IMR-90 (cell line): ENCODE data around the gene TAPT1. TPM values are rescaled to one million over a fixed set of nuclear protein-coding genes. Genes with fewer than 3 reads are reported as not detected.

Experiments
- ATAC-seq: fragments of 200-7000 bp; cut with Tn5 transposase; 2 replicates; pipeline ENCODE4 v1.9.1; 2020; ENCODE audit warnings: low read depth, mild to moderate bottlenecking, moderate library complexity
- BruUV-seq: library from RNA; stranded (reverse); fragments of 400-500 nt; replicated peaks from 2 replicates; lab custom pipeline; 2021; lab: Mats Ljungman, UMichigan
- CTCF ChIA-PET: fragments of 300-600 bp; formaldehyde crosslinking; extraction: SDS; loops from one replicate; lab custom pipeline; 2021; ENCODE audit warnings: antibody characterized with exemption; lab: Yijun Ruan, JAX
- POLR2A ChIA-PET: fragments of 300-600 bp; sonication (Branson Sonifier 250); formaldehyde crosslinking; loops from one replicate; lab custom pipeline; 2022; ENCODE audit warnings: antibody characterized with exemption; ENCODE audit not compliant: unreplicated experiment; lab: Charles Lee
- DNase-seq: peaks from one replicate; pipeline ENCODE4 v3.0.0; 2013
- H2AFZ ChIP-seq: replicated peaks from 2 replicates; pipeline ENCODE3; 2013; ENCODE audit warnings: low read length, mild to moderate bottlenecking; ENCODE audit not compliant: poor library complexity
- H2AK5ac ChIP-seq: 2 replicates; pipeline ENCODE4 v1.6.1; 2013; ENCODE audit warnings: low read depth, low read length, inconsistent platforms
- H2AK9ac ChIP-seq: replicated peaks from 2 replicates; pipeline ENCODE3; 2013; ENCODE audit warnings: mild to moderate bottlenecking, low read depth, low read length, moderate library complexity; ENCODE audit not compliant: poor library complexity
- H2BK120ac ChIP-seq: 2 replicates; pipeline ENCODE4 v1.6.1; 2013; ENCODE audit warnings: low read depth, low read length, inconsistent platforms
- H2BK15ac ChIP-seq: 3 replicates; pipeline ENCODE4 v1.6.1; 2013; ENCODE audit warnings: low read depth, low read length, inconsistent platforms
- H2BK20ac ChIP-seq: 2 replicates; pipeline ENCODE4 v1.6.1; 2013; ENCODE audit warnings: low read depth, mild to moderate bottlenecking, inconsistent platforms, low read length, moderate library complexity
- H2BK5ac ChIP-seq: 2 replicates; pipeline ENCODE4 v1.6.1; 2013; ENCODE audit warnings: mild to moderate bottlenecking, low read depth, low read length, inconsistent platforms; ENCODE audit not compliant: poor library complexity, severe bottlenecking
- H3K14ac ChIP-seq: replicated peaks from 2 replicates; pipeline ENCODE4 v1.6.1; 2013; ENCODE audit warnings: low read depth, low read length, inconsistent platforms
- H3K18ac ChIP-seq: 2 replicates; pipeline ENCODE4 v1.6.1; 2013; ENCODE audit warnings: low read depth, low read length, control low read depth
- H3K23ac ChIP-seq: 2 replicates; pipeline ENCODE4 v1.6.1; 2013; ENCODE audit warnings: low read depth, low read length, inconsistent platforms
- H3K27ac ChIP-seq: 2 replicates; pipeline ENCODE4 v1.5.1; 2013; ENCODE audit warnings: mild to moderate bottlenecking, control low read depth, low read length; ENCODE audit not compliant: insufficient read depth
- H3K27me3 ChIP-seq: 2 replicates; pipeline ENCODE4 v1.6.1; 2013; ENCODE audit warnings: low read length; ENCODE audit not compliant: control insufficient read depth, insufficient read depth
- H3K36me3 ChIP-seq: 2 replicates; pipeline ENCODE4 v1.6.1; 2013; ENCODE audit warnings: low read length, mixed read lengths; ENCODE audit not compliant: control insufficient read depth, insufficient read depth
- H3K4ac ChIP-seq: 2 replicates; pipeline ENCODE4 v1.6.1; 2013; ENCODE audit warnings: low read depth, low read length, inconsistent platforms
- H3K4me1 ChIP-seq: 2 replicates; pipeline ENCODE4 v1.6.1; 2013; ENCODE audit warnings: low read length, mixed read lengths; ENCODE audit not compliant: control insufficient read depth, insufficient read depth
- H3K4me2 ChIP-seq: 2 replicates; pipeline ENCODE4 v1.6.1; 2013; ENCODE audit warnings: low read depth, mild to moderate bottlenecking, control low read depth, low read length, moderate library complexity
- H3K4me3 ChIP-seq: 2 replicates; pipeline ENCODE4 v1.5.1; 2013; ENCODE audit warnings: low read depth, mild to moderate bottlenecking, control low read depth, low read length, moderate library complexity; ENCODE audit not compliant: insufficient read depth
- H3K56ac ChIP-seq: 2 replicates; pipeline ENCODE4 v1.6.1; 2013; ENCODE audit warnings: low read length, inconsistent platforms; ENCODE audit not compliant: insufficient read depth; ENCODE audit errors: extremely low read depth
- H3K79me1 ChIP-seq, 2 experiments: 2 replicates each; pipeline ENCODE4 v1.6.1; 2013; ENCODE audit warnings: low read length in 2 of 2, inconsistent platforms in 1 of 2, low read depth in 1 of 2
- H3K9ac ChIP-seq: 2 replicates; pipeline ENCODE4 v1.6.1; 2013; ENCODE audit warnings: low read depth, low read length, control low read depth
- H3K9me1 ChIP-seq: 2 replicates; pipeline ENCODE4 v1.6.1; 2013; ENCODE audit warnings: low read length, inconsistent platforms; ENCODE audit not compliant: insufficient read depth
- H3K9me3 ChIP-seq: 2 replicates; pipeline ENCODE4 v1.6.1; 2013; ENCODE audit warnings: low read length; ENCODE audit not compliant: control insufficient read depth, insufficient read depth
- H4K20me1 ChIP-seq: 2 replicates; pipeline ENCODE4 v1.6.1; 2013; ENCODE audit warnings: low read length, inconsistent platforms; ENCODE audit not compliant: insufficient read depth
- H4K5ac ChIP-seq: 2 replicates; pipeline ENCODE4 v1.6.1; 2013; ENCODE audit warnings: mild to moderate bottlenecking, low read depth, low read length, control low read depth
- H4K8ac ChIP-seq, 2 experiments: 2 replicates each; pipeline ENCODE4 v1.6.1; 2013; ENCODE audit warnings: low read depth in 2 of 2, low read length in 2 of 2, control low read depth in 1 of 2, inconsistent platforms in 1 of 2
- H4K91ac ChIP-seq: 2 replicates; pipeline ENCODE4 v1.6.1; 2013; ENCODE audit warnings: low read depth, low read length, inconsistent platforms; ENCODE audit not compliant: insufficient read depth
- BHLHE40 ChIP-seq: fragments of 150-350 bp; IDR thresholded peaks from 2 replicates; pipeline ENCODE4 v1.6.1; 2016; ENCODE audit warnings: mild to moderate bottlenecking, low read depth, low read length
- CEBPB ChIP-seq: IDR thresholded peaks from 2 replicates; pipeline ENCODE4 v1.6.1; 2012; ENCODE audit warnings: low read depth, low read length, improper control_type of control experiment
- CTCF ChIP-seq: conservative IDR thresholded peaks from 2 replicates; pipeline ENCODE4 v1.5.1; 2012; ENCODE audit warnings: mild to moderate bottlenecking, low read depth, low read length, improper control_type of control experiment
- ELK1 ChIP-seq: fragments of 150-350 bp; IDR thresholded peaks from 2 replicates; pipeline ENCODE4 v1.6.1; 2016; ENCODE audit warnings: low read depth, mild to moderate bottlenecking, low read length, moderate library complexity, borderline replicate concordance
- FOS ChIP-seq: fragments of 150-350 bp; IDR thresholded peaks from 2 replicates; pipeline ENCODE4 v1.6.1; 2016; ENCODE audit warnings: low read depth, low read length
- MAFK ChIP-seq: IDR thresholded peaks from 2 replicates; pipeline ENCODE4 v1.6.1; 2012; ENCODE audit warnings: low read depth, low read length, improper control_type of control experiment
- MAZ ChIP-seq: IDR thresholded peaks from 2 replicates; pipeline ENCODE4 v1.6.1; 2012; ENCODE audit warnings: low read depth, mild to moderate bottlenecking, low read length, improper control_type of control experiment, moderate library complexity, borderline replicate concordance
- MXI1 ChIP-seq: IDR thresholded peaks from 2 replicates; pipeline ENCODE4 v1.6.1; 2012; ENCODE audit warnings: low read depth, mild to moderate bottlenecking, low read length, moderate library complexity, borderline replicate concordance
- NFE2L2 ChIP-seq: fragments of 150-350 bp; IDR thresholded peaks from 2 replicates; pipeline ENCODE4 v1.6.1; 2016; ENCODE audit warnings: low read depth, mild to moderate bottlenecking, low read length
- POLR2A ChIP-seq: IDR thresholded peaks from 2 replicates; pipeline ENCODE4 v1.6.1; 2012; ENCODE audit warnings: mild to moderate bottlenecking, low read depth, low read length
- RAD21 ChIP-seq: IDR thresholded peaks from 2 replicates; pipeline ENCODE4 v1.6.1; 2012; ENCODE audit warnings: low read length, improper control_type of control experiment
- RCOR1 ChIP-seq: IDR thresholded peaks from 2 replicates; pipeline ENCODE4 v1.6.1; 2012; ENCODE audit warnings: mild to moderate bottlenecking, low read length, improper control_type of control experiment; ENCODE audit not compliant: insufficient replicate concordance
- RFX5 ChIP-seq: IDR thresholded peaks from 2 replicates; pipeline ENCODE4 v1.8.0; 2012; ENCODE audit warnings: low read depth, mild to moderate bottlenecking, low read length, moderate library complexity
- SMC3 ChIP-seq: fragments of 150-350 bp; IDR thresholded peaks from 2 replicates; pipeline ENCODE4 v1.6.1; 2016; ENCODE audit warnings: low read depth, mild to moderate bottlenecking, antibody characterized with exemption, low read length, moderate library complexity
- USF2 ChIP-seq: fragments of 150-350 bp; IDR thresholded peaks from 2 replicates; pipeline ENCODE4 v1.6.1; 2017; ENCODE audit warnings: mild to moderate bottlenecking, antibody characterized with exemption, low read length, low read depth
- WGBS, 2 experiments: methylation state at CpG; one replicate each; pipeline versions ENCODE4 v1.1.5 to v1.1.7; 2013; ENCODE audit warnings: missing lambda C conversion rate in 2 of 2; ENCODE audit not compliant: insufficient read length in 1 of 2; ENCODE audit errors: extremely low coverage in 2 of 2; 5-methylcytosine and 5-hydroxymethylcytosine counted together
- dilution Hi-C: fragments of 300-500 bp; cut with HindIII; formaldehyde crosslinking; loops from one replicate; pipeline ENCODE4 v1.14.3; 2018; ENCODE audit warnings: low sequenced_read_pairs; ENCODE audit not compliant: unreplicated experiment
- in situ Hi-C: fragments of 300-500 bp; cut with MboI; formaldehyde crosslinking; loops from 3 replicates; pipeline ENCODE4 v1.14.3; 2019; ENCODE audit warnings: low sequenced_read_pairs, inconsistent platforms, mixed read lengths
- intact Hi-C: fragments of 100-400 bp; cut with micrococcal nuclease; formaldehyde crosslinking; loops from 2 replicates; pipeline ENCODE4 v1.10.0; 2022
- polyA plus RNA-seq, 3 experiments: library from polyadenylated mRNA; depleted of rRNA; stranded (reverse); fragments of >200 nt; gene quantifications; 2 replicates each; pipeline ENCODE4 v1.2.3, GENCODE V29; 2012; ENCODE audit warnings: low replicate concordance in 1 of 3
- total RNA-seq: library from RNA; depleted of rRNA; stranded (reverse); fragments of >200 nt; gene quantifications from 2 replicates; pipeline ENCODE4 v1.2.3, GENCODE V29; 2012

TAPT1 gene
- total and polyA plus RNA-seq, 2 of the 4 experiments (the other 2 are of a cell fraction), result 5.6 to 12.2 TPM

GRCh38 chr4:16217300-16218051 is 8.8 kb downstream of the TAPT1 start:
- POLR2A ChIA-PET, result no interaction called here
- Histone ChIP-seq H2AFZ (no peak overlapping the region), H3K79me1 (peaks cover 13 to 16% of the 10 kb centered on the region in 2 experiments; a peak in 3 of 4 replicates), H2BK15ac (no peak overlapping the region), H2BK5ac (no peak overlapping the region), H3K9ac (no peak overlapping the region), H3K4me1 (peaks cover 3% of the 10 kb centered on the region; the same call in 1 of the 2 replicates), H3K4me2 (no peak overlapping the region), H2BK20ac (no peak overlapping the region), H2AK5ac (no peak overlapping the region), H3K4ac (no peak overlapping the region), H3K4me3 (no peak overlapping the region), H4K20me1 (peaks cover 10% of the 10 kb centered on the region), H3K36me3 (0 out of 2 replicates have a peak, but pooled peaks cover 2% of the 10 kb centered on the region), H3K56ac (no peak overlapping the region), H4K91ac (no peak overlapping the region), H3K9me3 (no peaks in the 10 kb centered on the region), H3K14ac (no peak overlapping the region), H3K27ac (no peak overlapping the region), H3K9me1 (no peaks in the 10 kb centered on the region), H2BK120ac (no peak overlapping the region), H3K23ac (no peak overlapping the region), H3K27me3 (peaks cover 2% of the 10 kb centered on the region; the same call in 1 of the 2 replicates), H4K5ac (no peak overlapping the region), H4K8ac (no peak overlapping the region), H3K18ac (no peak overlapping the region), H2AK9ac (no peak overlapping the region)
- WGBS, 2 experiments, result no CpG with 5 or more reads among the region's 6 CpGs
- DNase-seq (no peak), ATAC-seq (no peak)
- in situ Hi-C loops (loop anchor here (25.0 kb wide), 1 partner anchor 730 kb away; no protein-coding TSS in a partner anchor), intact Hi-C loops (no loop called here), dilution Hi-C loops (no loop called here)
- CTCF ChIA-PET, result interaction anchor here (0.6 to 0.8 kb wide), 2 partner anchors 12 to 1255 kb away, joined by 3 to 4 read pairs; no protein-coding TSS in a partner anchor
- no TSS peak for BruUV-seq
- TF ChIP-seq POLR2A (no peak), CEBPB (no peak), ELK1 (no peak), RAD21 (no peak), RFX5 (no peak), USF2 (no peak), RCOR1 (no peak), MAZ (no peak), BHLHE40 (no peak), MAFK (no peak), SMC3 (no peak), CTCF (no peak), FOS (no peak), MXI1 (no peak), NFE2L2 (no peak)
